Stimulated activated CD4-positive, alpha-beta T cell treated with anti-CD3 and anti-CD28 coated beads, Interleukin-12 subunit alpha, Interleukin-12 subunit beta, amount 100 ng/mL, for 24 hours (primary cell): ENCODE results near the gene UBXN7.
"Not testable (repeated sequence)": the region's sequence is repeated elsewhere in the genome, so short reads cannot be mapped to it uniquely, and the experiment has no call there.

Experiments
- DNase-seq, 2 experiments: peaks; one replicate each; pipeline ENCODE4 v3.0.0-alpha.2; 2020; ENCODE audit warnings: low read depth in 2 of 2

The UBXN7 gene

GRCh38 chr3:196432137-196432879 lies at the start of gene UBXN7:
Gene UBXN7, minus strand, starts transcription at chr3:196432427. Its CDS starts 28 bp downstream, at chr3:196432399.
- peak; percentile 93 to 94 for DNase-seq

- DNase-seq, result no peak
These were observed 45.5 kb upstream of the UBXN7 start for GRCh38 chr3:196477678-196478077.

- DNase-seq, result no peak
These were observed 40.1 kb upstream of the UBXN7 start for GRCh38 chr3:196472286-196472685.

GRCh38 chr3:196471551-196471950 lies 39.3 kb upstream of the UBXN7 start:
- no peak for DNase-seq

- not testable (repeated sequence) for DNase-seq
These were observed 38.0 kb upstream of the UBXN7 start for GRCh38 chr3:196470182-196470581.

- DNase-seq, result no peak
These were observed 31.6 kb upstream of the UBXN7 start for GRCh38 chr3:196463804-196464203.

- DNase-seq, result no peak
These were observed 31.2 kb upstream of the UBXN7 start for GRCh38 chr3:196463478-196463756.

GRCh38 chr3:196462680-196463477 lies 30.7 kb upstream of the UBXN7 start:
- DNase-seq, result not testable (repeated sequence)

GRCh38 chr3:196458063-196458462 lies 25.8 kb upstream of the UBXN7 start:
- DNase-seq, result no peak

GRCh38 chr3:196457470-196457869 lies 25.2 kb upstream of the UBXN7 start:
- DNase-seq, result not testable (repeated sequence)

GRCh38 chr3:196454935-196455334 lies 22.7 kb upstream of the UBXN7 start:
- DNase-seq, result no peak

GRCh38 chr3:196445391-196445790 lies 13.2 kb upstream of the UBXN7 start:
- DNase-seq, result not testable (repeated sequence)

GRCh38 chr3:196444500-196444894 lies 12.3 kb upstream of the UBXN7 start:
- no peak for DNase-seq

- no peak for DNase-seq
These were observed 8.5 kb upstream of the UBXN7 start for GRCh38 chr3:196440696-196441095.

GRCh38 chr3:196440041-196440537 lies 7.9 kb upstream of the UBXN7 start:
- no peak for DNase-seq

- peak in 1 of 2 experiments; percentile 2 for DNase-seq
These were observed 768 bp downstream of the UBXN7 start for GRCh38 chr3:196431181-196432136.

- DNase-seq, result no peak
These were observed 4.2 kb downstream of the UBXN7 start for GRCh38 chr3:196428041-196428440.

- DNase-seq, result not testable (repeated sequence)
These were observed 7.8 kb downstream of the UBXN7 start for GRCh38 chr3:196424421-196424820.

- no peak for DNase-seq
These were observed 9.0 kb downstream of the UBXN7 start for GRCh38 chr3:196423044-196423781.

GRCh38 chr3:196421668-196422067 lies 10.6 kb downstream of the UBXN7 start:
- DNase-seq, result not testable (repeated sequence)

GRCh38 chr3:196419386-196419785 lies 12.8 kb downstream of the UBXN7 start:
- DNase-seq, result no peak
